Endodermal cell (in vitro differentiated cells): Measurements from ENCODE around the gene SLC48A1. TPM values are rescaled to one million over a fixed set of nuclear protein-coding genes. Genes with fewer than 3 reads are reported as not detected.
A peak's percentile ranks its signal among the peaks of the same experiment; 100 is the strongest.

Source experiments
- DNase-seq: peaks from one replicate; pipeline ENCODE4 v3.0.0-alpha.2; 2017
- H3K27ac ChIP-seq: 2 replicates; pipeline ENCODE4 v1.5.1; 2013; ENCODE audit warnings: mild to moderate bottlenecking, low read depth, low read length, moderate library complexity
- H3K27me3 ChIP-seq: 2 replicates; pipeline ENCODE4 v1.6.1; 2013; ENCODE audit warnings: mild to moderate bottlenecking, low read length, moderate library complexity; ENCODE audit not compliant: insufficient read depth, control insufficient read depth, poor library complexity, severe bottlenecking
- H3K36me3 ChIP-seq: 2 replicates; pipeline ENCODE4 v1.7.0; 2013; ENCODE audit warnings: mild to moderate bottlenecking, low read length, moderate library complexity; ENCODE audit not compliant: control insufficient read depth, insufficient read depth
- H3K4me1 ChIP-seq: one replicate; pipeline ENCODE4 v1.7.0; 2013; ENCODE audit warnings: low read length; ENCODE audit not compliant: control insufficient read depth, insufficient read depth
- H3K4me3 ChIP-seq: 2 replicates; pipeline ENCODE4 v1.5.1; 2013; ENCODE audit warnings: mild to moderate bottlenecking, low read length, moderate library complexity
- H3K9ac ChIP-seq: 2 replicates; pipeline ENCODE4 v1.6.1; 2013; ENCODE audit warnings: mild to moderate bottlenecking, low read length, moderate library complexity; ENCODE audit not compliant: poor library complexity, severe bottlenecking; ENCODE audit errors: extremely low read depth
- H3K9me3 ChIP-seq: 2 replicates; pipeline ENCODE4 v1.6.1; 2013; ENCODE audit warnings: mild to moderate bottlenecking, low read length, moderate library complexity; ENCODE audit not compliant: control insufficient read depth
- H3K27ac Mint-ChIP-seq: 2 replicates; pipeline ENCODE4 v1.8.0; 2020; ENCODE audit warnings: mixed read lengths
- H3K27me3 Mint-ChIP-seq: 2 replicates; pipeline ENCODE4 v1.8.0; 2021; ENCODE audit warnings: mild to moderate bottlenecking, mixed read lengths; ENCODE audit not compliant: insufficient read depth
- H3K36me3 Mint-ChIP-seq: 2 replicates; pipeline ENCODE4 v1.8.0; 2020; ENCODE audit warnings: low read depth, mixed read lengths
- H3K4me1 Mint-ChIP-seq: 2 replicates; pipeline ENCODE4 v1.8.0; 2020; ENCODE audit warnings: mixed read lengths
- H3K4me3 Mint-ChIP-seq: 2 replicates; pipeline ENCODE4 v1.8.0; 2020; ENCODE audit warnings: mild to moderate bottlenecking, moderate library complexity, mixed read lengths
- H3K9me3 Mint-ChIP-seq: 2 replicates; pipeline ENCODE4 v1.8.0; 2020; ENCODE audit warnings: mild to moderate bottlenecking, mixed read lengths
- CTCF ChIP-seq: fragments of 200-600 bp; sonication (generic); conservative IDR thresholded peaks from 2 replicates; pipeline ENCODE4 v1.5.0; 2021; ENCODE audit warnings: antibody characterized with exemption, mild to moderate bottlenecking
- WGBS, 2 experiments: methylation state at CpG; one replicate each; pipeline versions ENCODE4 v1.1.5 to v1.1.7; 2013; ENCODE audit warnings: missing lambda C conversion rate in 2 of 2, mixed read lengths in 1 of 2; ENCODE audit not compliant: insufficient coverage in 1 of 2, insufficient read length in 1 of 2; 5-methylcytosine and 5-hydroxymethylcytosine counted together
- total RNA-seq, 2 donors: library from RNA; stranded (reverse); fragmentation: NEBNext Ultra II Directional in 1 of 2; extraction: Animal tissue kit (Norgen Biotek cat#: 25700) in 1 of 2; gene quantifications; 2 replicates in 1 of 2; 3 replicates in 1 of 2; pipeline ENCODE4 v1.2.1, GENCODE V29; 2021

SLC48A1 gene
- total RNA-seq, 2 donors from 2014 or later: 21.3 to 30.4 TPM

DNA sequence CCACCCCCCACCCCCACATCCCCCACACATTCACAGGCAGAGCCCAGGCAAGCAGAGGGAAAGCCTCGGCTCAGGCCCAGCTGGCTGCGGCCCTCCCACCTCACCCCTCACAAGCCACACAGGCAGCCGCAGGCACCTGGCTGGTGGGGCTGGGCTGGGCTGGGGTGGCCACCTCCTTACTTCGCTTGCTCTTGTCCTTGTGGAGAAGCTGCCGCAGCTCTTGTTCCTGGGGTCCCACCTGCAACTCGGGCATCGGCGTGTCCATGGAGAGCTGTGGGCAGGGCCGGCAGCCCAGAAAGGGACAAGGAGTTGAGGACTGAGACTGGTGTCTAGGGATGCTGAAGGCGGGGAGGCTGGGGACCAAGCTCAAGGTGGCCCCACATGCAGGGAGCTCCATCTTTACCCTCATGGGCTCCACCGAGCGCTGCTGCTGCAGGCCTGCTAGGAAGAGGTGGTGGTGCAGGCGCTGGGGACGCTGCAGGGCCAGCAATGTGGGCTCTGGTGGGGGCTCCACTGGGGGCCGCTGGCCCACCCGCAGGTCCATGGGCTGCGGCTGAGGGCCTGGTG lies 25.4 kb downstream of the SLC48A1 start:
- Mint-ChIP-seq H3K36me3 (peaks cover 35% of the 10 kb centered on the region), H3K27me3 (no peaks in the 10 kb centered on the region), H3K4me1 (peaks cover 13% of the 10 kb centered on the region), H3K27ac (no peak overlapping the region), H3K9me3 (no peaks in the 10 kb centered on the region), H3K4me3 (no peak overlapping the region)
- 95 to 98% methylated on average over 12 to 17 of the region's 17 CpGs for WGBS, 2 experiments
- Histone ChIP-seq H3K27me3 (no peaks in the 10 kb centered on the region), H3K27ac (no peak overlapping the region), H3K36me3 (peaks cover 71% of the 10 kb centered on the region), H3K9me3 (no peaks in the 10 kb centered on the region), H3K4me3 (no peak overlapping the region), H3K9ac (no peak overlapping the region), H3K4me1 (no peaks in the 10 kb centered on the region)
- TF ChIP-seq CTCF: no peak
- DNase-seq: no peak

GRCh38 chr12:47799357-47799955 lies 26.4 kb downstream of the SLC48A1 start:
- no peaks in the 10 kb centered on the region for H3K4me1 ChIP-seq
- H3K9ac ChIP-seq: no peak overlapping the region
- H3K9me3 ChIP-seq: no peaks in the 10 kb centered on the region
- H3K4me1 Mint-ChIP-seq: peaks cover 16% of the 10 kb centered on the region
- peaks cover 35% of the 10 kb centered on the region for H3K36me3 Mint-ChIP-seq
- H3K36me3 ChIP-seq: peaks cover 71% of the 10 kb centered on the region
- no peak overlapping the region for H3K27ac Mint-ChIP-seq
- TF ChIP-seq CTCF: no peak
- no peak for DNase-seq
- no peak overlapping the region for H3K4me3 Mint-ChIP-seq
- WGBS, 2 experiments: 90 to 94% methylated on average over 5 to 7 of the region's 7 CpGs
- no peak overlapping the region for H3K4me3 ChIP-seq
- H3K27me3 Mint-ChIP-seq: no peaks in the 10 kb centered on the region
- peak overlapping the region; percentile 22 for H3K27ac ChIP-seq
- H3K27me3 ChIP-seq: no peaks in the 10 kb centered on the region
- H3K9me3 Mint-ChIP-seq: no peaks in the 10 kb centered on the region

DNA sequence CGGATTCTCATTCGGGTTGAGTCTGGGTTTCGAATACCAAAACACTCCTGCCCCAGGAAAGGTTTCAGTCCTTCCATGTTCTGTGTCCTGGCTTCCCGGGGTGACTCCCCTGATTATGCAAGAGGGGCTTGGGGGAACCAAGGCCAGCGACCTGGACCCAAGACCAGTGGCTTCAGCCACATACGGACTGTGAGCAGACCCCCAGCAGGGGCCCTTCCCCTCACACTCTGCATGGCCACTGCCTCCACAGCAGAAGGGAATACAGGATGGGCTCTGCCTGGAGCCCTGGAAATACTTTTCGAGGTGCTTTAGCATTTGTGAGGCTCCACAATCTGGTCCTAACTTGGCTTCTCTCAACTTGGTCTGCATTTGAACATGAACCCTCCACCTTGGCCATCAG lies 27.5 kb downstream of the SLC48A1 start:
- DNase-seq: no peak
- peak overlapping the region; percentile 13 for H3K27ac Mint-ChIP-seq
- 83 to 89% methylated on average over 5 to 7 of the region's 7 CpGs for WGBS, 2 experiments
- H3K27ac ChIP-seq: no peak overlapping the region
- H3K4me3 ChIP-seq: no peak overlapping the region
- H3K4me1 ChIP-seq: no peaks in the 10 kb centered on the region
- H3K4me1 Mint-ChIP-seq: peaks cover 19% of the 10 kb centered on the region
- H3K9me3 Mint-ChIP-seq: no peaks in the 10 kb centered on the region
- H3K36me3 Mint-ChIP-seq: peaks cover 37% of the 10 kb centered on the region
- no peaks in the 10 kb centered on the region for H3K27me3 Mint-ChIP-seq
- no peak overlapping the region for H3K4me3 Mint-ChIP-seq
- H3K36me3 ChIP-seq: peaks cover 73% of the 10 kb centered on the region
- no peaks in the 10 kb centered on the region for H3K9me3 ChIP-seq
- no peaks in the 10 kb centered on the region for H3K27me3 ChIP-seq
- H3K9ac ChIP-seq: no peak overlapping the region
- no peak for TF ChIP-seq CTCF
